ENCODE measurements around the gene DIAPH3. TPM values are rescaled to one million over a fixed set of nuclear protein-coding genes. Genes with fewer than 3 reads are reported as not detected.
"Not testable (repeated sequence)": the region's sequence is repeated elsewhere in the genome, so short reads cannot be mapped to it uniquely, and the experiment has no call there.

The DIAPH3 gene
- polyA plus RNA-seq, 3 donors = 0.04 to 0.09 TPM; not detected in 1

DNA sequence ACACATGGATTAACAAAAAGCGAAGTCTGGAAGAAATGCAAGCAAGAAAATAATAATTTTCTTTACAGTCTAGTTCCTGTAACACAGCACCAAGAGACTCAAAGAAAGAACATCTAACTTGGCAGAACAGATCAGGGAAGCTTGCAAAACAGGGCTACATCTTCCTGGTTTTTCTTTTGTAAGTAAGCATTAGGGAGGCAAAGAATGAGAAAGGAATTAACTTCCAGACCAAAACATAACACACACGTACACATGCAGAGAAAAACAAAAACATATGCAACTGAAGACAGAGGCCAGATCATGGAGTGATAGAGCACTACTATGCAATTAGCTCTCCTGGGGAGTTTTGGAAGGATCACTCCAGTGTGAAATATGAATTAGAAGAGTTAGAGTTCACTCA is 120.5 kb downstream of the DIAPH3 start:
- Histone ChIP-seq H3K4me2 (replicated peaks; ENCODE audit: extremely low read depth, low read length, poor library complexity, severe bottlenecking) (no peak overlapping the region), H4K20me1 (ENCODE audit: insufficient read depth, low read length) (no peaks in the 10 kb centered on the region), H3K27ac (ENCODE audit: low read depth in 1 of 2, low read length in 2 of 2) (no peak overlapping the region), H3K36me3 (replicated peaks in 1 of 2; ENCODE audit: control insufficient read depth in 1 of 2, insufficient read depth in 2 of 2, low read length in 2 of 2) (no peaks in the 10 kb centered on the region), H2AFZ (ENCODE audit: insufficient read depth, low read depth, low read length, poor library complexity, severe bottlenecking) (no peak overlapping the region), H3K79me2 (ENCODE audit: insufficient read depth, low read length) (no peaks in the 10 kb centered on the region), H3K27me3 (ENCODE audit: control insufficient read depth in 2 of 2, insufficient read depth in 2 of 2, low read length in 2 of 2) (no peaks in the 10 kb centered on the region), H3K9me3 (replicated peaks in 1 of 2; ENCODE audit: control insufficient read depth in 1 of 2, insufficient read depth in 1 of 2, low read length in 2 of 2) (no peaks in the 10 kb centered on the region), H3K9ac (ENCODE audit: insufficient read depth, low read length, poor library complexity, severe bottlenecking) (no peak overlapping the region), H3K4me3 (replicated peaks in 1 of 3; ENCODE audit: low read depth in 2 of 3, low read length in 3 of 3) (no peak overlapping the region), H3K4me1 (ENCODE audit: control insufficient read depth in 1 of 2, insufficient read depth in 2 of 2, low read length in 2 of 2) (no peaks in the 10 kb centered on the region)
- Mint-ChIP-seq H3K27ac (no peak overlapping the region), H3K9me3 (peaks cover 0 to 3% (median 0%) of the 10 kb centered on the region in 7 donors), H3K4me1 (no peaks in the 10 kb centered on the region), H3K27me3 (ENCODE audit: low read depth in 3 of 3) (no peaks in the 10 kb centered on the region), H3K4me3 (no peak overlapping the region), H3K36me3 (peaks cover 0 to 18% of the 10 kb centered on the region in 2 donors)
- TF ChIP-seq, protein P1, sequence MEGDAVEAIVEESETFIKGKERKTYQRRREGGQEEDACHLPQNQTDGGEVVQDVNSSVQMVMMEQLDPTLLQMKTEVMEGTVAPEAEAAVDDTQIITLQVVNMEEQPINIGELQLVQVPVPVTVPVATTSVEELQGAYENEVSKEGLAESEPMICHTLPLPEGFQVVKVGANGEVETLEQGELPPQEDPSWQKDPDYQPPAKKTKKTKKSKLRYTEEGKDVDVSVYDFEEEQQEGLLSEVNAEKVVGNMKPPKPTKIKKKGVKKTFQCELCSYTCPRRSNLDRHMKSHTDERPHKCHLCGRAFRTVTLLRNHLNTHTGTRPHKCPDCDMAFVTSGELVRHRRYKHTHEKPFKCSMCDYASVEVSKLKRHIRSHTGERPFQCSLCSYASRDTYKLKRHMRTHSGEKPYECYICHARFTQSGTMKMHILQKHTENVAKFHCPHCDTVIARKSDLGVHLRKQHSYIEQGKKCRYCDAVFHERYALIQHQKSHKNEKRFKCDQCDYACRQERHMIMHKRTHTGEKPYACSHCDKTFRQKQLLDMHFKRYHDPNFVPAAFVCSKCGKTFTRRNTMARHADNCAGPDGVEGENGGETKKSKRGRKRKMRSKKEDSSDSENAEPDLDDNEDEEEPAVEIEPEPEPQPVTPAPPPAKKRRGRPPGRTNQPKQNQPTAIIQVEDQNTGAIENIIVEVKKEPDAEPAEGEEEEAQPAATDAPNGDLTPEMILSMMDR (IDR thresholded peaks at IDR 0.05) = no peak
- WGBS (ENCODE audit: insufficient coverage) = no CpG with 5 or more reads among the region's 2 CpGs
- intact Hi-C loops (cut with micrococcal nuclease) = no loop called here
- no peak for DNase-seq

DNA sequence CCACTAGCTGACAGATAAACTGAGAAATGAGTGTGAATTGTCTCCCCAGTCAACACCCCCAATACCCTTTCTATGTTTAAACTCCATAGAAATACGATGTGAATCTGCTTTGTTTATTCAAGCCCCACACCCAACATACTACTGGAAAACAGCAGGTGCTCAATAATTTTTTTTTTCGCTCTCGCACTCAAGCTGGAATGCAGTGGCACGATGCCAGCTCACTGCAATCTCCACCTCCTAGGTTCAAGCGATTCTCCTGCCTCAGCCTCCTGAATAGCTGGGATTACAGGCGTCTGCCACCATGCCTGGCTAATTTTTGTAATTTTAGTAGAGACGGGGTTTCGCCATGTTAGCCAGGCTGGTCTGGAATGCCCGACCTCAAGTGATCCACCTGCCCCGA is 123.1 kb downstream of the DIAPH3 start:
- H3K27me3 Mint-ChIP-seq (ENCODE audit: low read depth in 3 of 3); H2AFZ ChIP-seq (ENCODE audit: insufficient read depth, low read depth, low read length, poor library complexity, severe bottlenecking); H3K79me2 ChIP-seq (ENCODE audit: insufficient read depth, low read length); H3K4me3 ChIP-seq (replicated peaks in 1 of 3; ENCODE audit: low read depth in 2 of 3, low read length in 3 of 3); intact Hi-C loops (cut with micrococcal nuclease); H3K36me3 ChIP-seq (replicated peaks in 1 of 2; ENCODE audit: control insufficient read depth in 1 of 2, insufficient read depth in 2 of 2, low read length in 2 of 2); H3K27me3 ChIP-seq (ENCODE audit: control insufficient read depth in 2 of 2, insufficient read depth in 2 of 2, low read length in 2 of 2); DNase-seq; H3K4me2 ChIP-seq (replicated peaks; ENCODE audit: extremely low read depth, low read length, poor library complexity, severe bottlenecking); H3K9me3 Mint-ChIP-seq; H3K4me1 Mint-ChIP-seq; H3K9ac ChIP-seq (ENCODE audit: insufficient read depth, low read length, poor library complexity, severe bottlenecking); H3K27ac Mint-ChIP-seq; H3K9me3 ChIP-seq (replicated peaks in 1 of 2; ENCODE audit: control insufficient read depth in 1 of 2, insufficient read depth in 1 of 2, low read length in 2 of 2); H3K27ac ChIP-seq (ENCODE audit: low read depth in 1 of 2, low read length in 2 of 2); H4K20me1 ChIP-seq (ENCODE audit: insufficient read depth, low read length); H3K4me1 ChIP-seq (ENCODE audit: control insufficient read depth in 1 of 2, insufficient read depth in 2 of 2, low read length in 2 of 2); H3K4me3 Mint-ChIP-seq: not testable (repeated sequence)
- WGBS (ENCODE audit: insufficient coverage) = 85% methylated on average over 4 of the region's 10 CpGs
- peaks cover 0 to 20% of the 10 kb centered on the region in 2 donors for H3K36me3 Mint-ChIP-seq

All from CD14-positive monocyte (primary cell).